Left ventricle myocardium inferior (tissue), 1 donor: Measurements from ENCODE around the gene TSNAXIP1. TPM values are rescaled to one million over a fixed set of nuclear protein-coding genes. Genes with fewer than 3 reads are reported as not detected.

ENCODE experiments used
- DNase-seq: peaks from one replicate; pipeline ENCODE4 v3.0.0-alpha.2; 2020
- H3K27ac ChIP-seq: fragments of 200-600 bp; replicated peaks from 2 replicates; pipeline ENCODE4 v1.8.0; 2021
- H3K27me3 ChIP-seq: fragments of 200-600 bp; 2 replicates; pipeline ENCODE4 v1.8.0; 2021; ENCODE audit warnings: low read depth
- H3K36me3 ChIP-seq: fragments of 200-600 bp; 2 replicates; pipeline ENCODE4 v1.8.0; 2021
- H3K4me1 ChIP-seq: fragments of 200-600 bp; 2 replicates; pipeline ENCODE4 v1.8.0; 2021
- H3K4me3 ChIP-seq: fragments of 200-600 bp; 2 replicates; pipeline ENCODE4 v1.8.0; 2021; ENCODE audit warnings: mild to moderate bottlenecking, moderate library complexity
- H3K9me3 ChIP-seq: fragments of 200-600 bp; replicated peaks from 2 replicates; pipeline ENCODE4 v1.8.0; 2021
- CTCF ChIP-seq: fragments of 200-600 bp; IDR thresholded peaks from 2 replicates; pipeline ENCODE4 v1.8.0; 2021; ENCODE audit warnings: antibody characterized with exemption, mild to moderate bottlenecking, borderline replicate concordance
- intact Hi-C: fragments of 100-400 bp; cut with micrococcal nuclease; formaldehyde crosslinking; loops from one replicate; pipeline ENCODE4 v1.11.0; 2022
- total RNA-seq: library from RNA; stranded (reverse); fragmentation: NEBNext Ultra II Directional; extraction: Animal tissue kit (Norgen Biotek cat#: 25700); gene quantifications from one replicate; pipeline ENCODE4 v1.2.1, GENCODE V29; 2021
- donor health status: DM: no; HTN: yes; CAD: no; lungs with severe emphysema.

TSNAXIP1 gene
- total RNA-seq, 1 donor from 2014 or later: 0.49 TPM

- Histone ChIP-seq H3K4me3 (peak overlapping the region; percentile 0), H3K36me3 (peaks cover 8% of the 10 kb centered on the region), H3K27me3 (no peaks in the 10 kb centered on the region), H3K4me1 (peaks cover 80% of the 10 kb centered on the region), H3K27ac (peak overlapping the region; percentile 93), H3K9me3 (no peaks in the 10 kb centered on the region)
- no peak for TF ChIP-seq CTCF
- intact Hi-C loops: no loop called here
- no peak for DNase-seq
Observed at GRCh38 chr16:67856927-67857546, 50.3 kb downstream of the TSNAXIP1 start.

GRCh38 chr16:67857547-67858233, 51.0 kb downstream of the TSNAXIP1 start:
- Histone ChIP-seq H3K9me3 (no peaks in the 10 kb centered on the region), H3K4me1 (peaks cover 86% of the 10 kb centered on the region), H3K27me3 (no peaks in the 10 kb centered on the region), H3K4me3 (peak overlapping the region; percentile 5), H3K36me3 (peaks cover 8% of the 10 kb centered on the region), H3K27ac (peak overlapping the region; percentile 93)
- intact Hi-C loops: no loop called here
- DNase-seq: peak; percentile 61
- TF ChIP-seq CTCF: no peak

- Histone ChIP-seq H3K27me3 (no peaks in the 10 kb centered on the region), H3K9me3 (no peaks in the 10 kb centered on the region), H3K4me1 (peaks cover 94% of the 10 kb centered on the region), H3K27ac (peak overlapping the region; percentile 93), H3K4me3 (peak overlapping the region; percentile 5), H3K36me3 (peaks cover 8% of the 10 kb centered on the region)
- DNase-seq: no peak
- no peak for TF ChIP-seq CTCF
- intact Hi-C loops: no loop called here
Observed at GRCh38 chr16:67858500-67858899, 51.8 kb downstream of the TSNAXIP1 start.

- Histone ChIP-seq H3K4me3 (no peak overlapping the region), H3K27me3 (no peaks in the 10 kb centered on the region), H3K36me3 (peaks cover 19% of the 10 kb centered on the region), H3K4me1 (peaks cover 96% of the 10 kb centered on the region), H3K27ac (peak overlapping the region; percentile 93), H3K9me3 (no peaks in the 10 kb centered on the region)
- intact Hi-C loops: no loop called here
- DNase-seq: no peak
- TF ChIP-seq CTCF: no peak
Observed at GRCh38 chr16:67860589-67861398, 54.1 kb downstream of the TSNAXIP1 start.

- Histone ChIP-seq H3K27ac (peak overlapping the region; percentile 93), H3K9me3 (no peaks in the 10 kb centered on the region), H3K27me3 (no peaks in the 10 kb centered on the region), H3K4me1 (peaks cover 85% of the 10 kb centered on the region), H3K36me3 (peaks cover 30% of the 10 kb centered on the region), H3K4me3 (no peak overlapping the region)
- intact Hi-C loops: no loop called here
- no peak for DNase-seq
- no peak for TF ChIP-seq CTCF
Observed at GRCh38 chr16:67861877-67862276, 55.2 kb downstream of the TSNAXIP1 start.
